Fibroblast of peridontal ligament (primary cell): ENCODE results near the gene WDR55.
A peak's percentile ranks its signal among the peaks of the same experiment; 100 is the strongest.
"Not testable (repeated sequence)": the region's sequence is repeated elsewhere in the genome, so short reads cannot be mapped to it uniquely, and the experiment has no call there.

Source experiments
- DNase-seq: peaks from one replicate; pipeline ENCODE4 v3.0.0-alpha.2; 2010; ENCODE audit errors: extremely low read depth

The WDR55 gene

DNA sequence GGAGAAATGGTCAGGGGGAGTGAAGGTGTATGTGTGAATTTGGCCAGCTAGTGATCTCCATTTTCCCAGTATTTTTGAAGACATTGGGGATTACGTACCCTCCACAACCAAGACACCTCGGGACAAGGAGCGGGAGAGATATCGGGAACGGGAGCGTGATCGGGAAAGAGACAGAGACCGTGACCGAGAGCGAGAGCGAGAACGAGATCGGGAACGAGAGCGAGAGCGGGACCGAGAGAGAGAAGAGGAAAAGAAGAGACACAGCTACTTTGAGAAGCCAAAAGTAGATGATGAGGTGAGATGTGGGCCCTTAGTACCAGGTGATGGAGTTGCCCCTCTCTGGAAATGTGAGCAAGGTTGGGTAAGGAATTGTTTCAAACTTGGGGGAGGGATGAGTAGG lies 5.8 kb upstream of the WDR55 start:
- DNase-seq = no peak

GRCh38 chr5:140660371-140660770 lies 4.3 kb upstream of the WDR55 start:
- DNase-seq = not testable (repeated sequence)

DNA sequence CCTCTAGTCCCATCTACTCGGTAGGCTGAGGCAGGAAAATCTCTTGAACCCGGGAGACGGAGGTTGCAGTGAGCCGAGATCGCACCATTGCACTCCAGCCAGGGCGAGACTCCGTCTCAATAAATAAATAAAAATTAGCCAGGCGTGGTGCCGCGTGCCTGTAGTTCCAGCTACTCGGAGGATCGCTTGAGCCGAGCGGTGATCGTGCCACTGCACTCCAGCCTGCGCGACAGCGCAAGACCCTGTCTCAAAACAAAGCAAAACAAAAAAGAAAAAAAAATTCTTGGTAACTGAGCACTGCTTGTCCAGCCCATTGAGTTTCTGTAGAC lies 710 bp upstream of the WDR55 start:
- DNase-seq = no peak

DNA sequence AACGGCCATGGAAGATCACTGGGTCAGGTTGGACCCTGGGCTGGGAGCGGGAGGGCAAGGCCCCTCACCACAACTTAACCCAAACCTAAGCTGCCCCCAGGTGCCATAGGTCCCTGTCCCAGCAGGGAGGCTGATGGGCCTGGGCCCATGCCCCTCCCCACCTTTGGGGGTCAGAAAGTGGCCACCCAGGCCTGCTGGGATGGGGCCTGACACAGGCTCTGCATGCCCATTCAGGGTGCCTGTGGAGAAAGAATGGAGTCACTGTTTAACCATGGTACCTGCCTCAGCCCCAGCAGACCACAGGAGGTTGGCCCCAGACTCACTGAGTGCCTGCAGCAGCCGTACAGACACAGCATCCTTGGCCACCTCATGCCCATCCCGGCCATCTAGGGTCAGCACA lies 6.3 kb downstream of the WDR55 start:
- DNase-seq = not testable (repeated sequence)

- no peak for DNase-seq
Observed at GRCh38 chr5:140671472-140672125, 6.9 kb downstream of the WDR55 start.

DNA sequence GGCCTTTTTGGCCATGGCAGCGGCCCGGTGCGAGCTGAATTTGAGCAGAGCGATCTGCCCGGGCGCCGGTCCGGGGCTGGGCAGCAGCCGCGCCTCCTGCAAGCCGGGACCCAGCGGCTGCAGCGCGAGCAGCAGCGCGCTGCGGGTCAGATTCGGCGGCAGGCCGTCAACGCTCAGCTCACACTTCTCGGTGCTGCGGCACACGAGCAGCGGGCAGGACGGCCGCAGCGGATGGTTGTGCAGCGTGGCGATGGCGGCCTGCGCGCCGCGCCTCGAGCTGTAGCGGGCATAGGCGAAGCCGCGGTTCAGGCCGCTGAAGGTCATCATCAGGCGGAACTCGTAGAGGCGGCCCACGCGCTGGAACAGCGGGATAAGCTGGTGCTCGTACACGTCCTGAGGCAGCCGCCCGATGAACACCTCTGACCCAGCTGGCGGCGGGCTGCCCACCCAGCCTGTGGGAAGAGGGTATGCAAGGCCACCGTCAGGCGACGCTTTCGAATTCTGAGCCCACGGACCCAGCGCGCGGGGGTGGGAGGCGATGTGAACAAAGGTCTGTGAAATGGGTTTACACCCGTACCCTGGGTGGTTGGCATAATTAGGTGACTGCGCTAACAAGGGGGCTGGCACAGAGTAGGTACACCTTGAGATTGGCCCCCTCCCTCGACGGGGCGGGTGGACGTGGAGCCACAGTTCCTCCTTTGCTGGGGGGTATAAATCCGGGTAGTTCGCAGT lies 7.9 kb downstream of the WDR55 start:
- DNase-seq = no peak

GRCh38 chr5:140673187-140673976 lies 8.7 kb downstream of the WDR55 start, which contains the start of gene DND1:
DND1 (minus strand) TSS chr5:140673576; CDS start chr5:140673542, 34 bp downstream.
- no peak for DNase-seq

GRCh38 chr5:140674211-140674610 lies 9.5 kb downstream of the WDR55 start:
- no peak for DNase-seq

DNA sequence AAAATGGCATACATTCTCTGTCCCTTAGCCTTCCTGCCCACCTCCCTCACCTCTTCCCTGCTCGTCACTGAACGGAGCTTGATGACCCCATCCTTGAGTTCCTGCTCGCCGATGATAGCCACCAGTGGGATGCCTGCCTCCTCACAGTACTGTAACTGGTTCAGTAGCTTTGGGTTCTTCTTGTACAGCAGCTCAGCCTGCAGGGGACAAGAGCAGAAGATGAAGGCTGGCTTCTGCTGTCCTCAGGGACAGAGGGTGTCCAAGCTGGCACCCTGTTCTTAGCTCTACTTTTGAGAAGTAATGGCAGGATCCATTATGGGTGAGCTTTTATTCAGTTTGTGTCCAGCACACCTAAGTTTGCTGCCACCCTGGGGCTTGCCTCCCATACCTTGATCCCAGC lies 9.9 kb downstream of the WDR55 start:
- DNase-seq = no peak

DNA sequence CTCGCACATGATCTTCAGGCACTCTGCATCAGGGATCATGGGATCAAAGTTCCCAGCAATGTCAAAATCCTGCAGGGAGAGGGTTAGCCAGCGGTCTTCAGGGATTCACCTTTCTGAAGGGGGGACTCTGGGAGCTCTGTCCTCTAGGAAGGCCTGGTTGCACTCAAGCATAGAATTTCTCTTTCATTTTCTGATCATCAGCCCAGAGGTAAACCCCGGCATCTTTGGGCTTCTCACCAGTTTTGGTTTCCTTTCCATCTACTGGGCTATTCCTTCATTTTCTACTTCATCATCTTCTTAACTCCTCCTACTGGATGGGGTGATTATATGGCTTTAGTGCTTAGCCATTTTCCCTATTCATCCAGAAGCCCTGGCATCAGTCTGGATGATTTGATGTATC lies 13.2 kb downstream of the WDR55 start:
- no peak for DNase-seq

GRCh38 chr5:140678993-140679392 lies 14.3 kb downstream of the WDR55 start:
- no peak for DNase-seq

DNA sequence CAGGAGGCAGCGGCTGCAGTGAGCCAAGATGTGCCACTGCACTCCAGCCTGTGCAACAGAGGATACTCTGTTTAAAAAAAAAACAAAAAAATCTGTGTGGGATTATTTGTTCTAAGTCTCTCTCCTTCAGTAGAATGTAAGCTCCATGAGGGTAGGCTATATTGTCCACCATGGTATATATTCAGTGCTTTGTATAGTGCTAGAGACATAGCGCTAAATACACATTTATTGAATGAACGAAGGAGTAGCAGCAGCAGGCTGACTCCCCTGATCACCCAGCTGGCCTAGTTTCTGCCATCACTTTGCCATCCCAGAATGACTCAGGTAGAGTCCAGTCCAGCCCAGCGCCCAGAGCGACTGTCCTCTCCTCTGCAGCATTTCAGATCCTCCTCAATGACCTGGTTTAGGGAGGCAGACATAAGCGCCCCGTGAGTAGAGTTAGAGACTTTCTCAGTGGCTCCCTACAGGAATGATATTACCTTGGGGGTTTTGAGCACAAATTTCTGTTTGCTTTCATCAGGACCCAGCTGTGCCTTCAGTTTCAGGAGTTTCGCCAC lies 25.8 kb downstream of the WDR55 start:
- DNase-seq = no peak

DNA sequence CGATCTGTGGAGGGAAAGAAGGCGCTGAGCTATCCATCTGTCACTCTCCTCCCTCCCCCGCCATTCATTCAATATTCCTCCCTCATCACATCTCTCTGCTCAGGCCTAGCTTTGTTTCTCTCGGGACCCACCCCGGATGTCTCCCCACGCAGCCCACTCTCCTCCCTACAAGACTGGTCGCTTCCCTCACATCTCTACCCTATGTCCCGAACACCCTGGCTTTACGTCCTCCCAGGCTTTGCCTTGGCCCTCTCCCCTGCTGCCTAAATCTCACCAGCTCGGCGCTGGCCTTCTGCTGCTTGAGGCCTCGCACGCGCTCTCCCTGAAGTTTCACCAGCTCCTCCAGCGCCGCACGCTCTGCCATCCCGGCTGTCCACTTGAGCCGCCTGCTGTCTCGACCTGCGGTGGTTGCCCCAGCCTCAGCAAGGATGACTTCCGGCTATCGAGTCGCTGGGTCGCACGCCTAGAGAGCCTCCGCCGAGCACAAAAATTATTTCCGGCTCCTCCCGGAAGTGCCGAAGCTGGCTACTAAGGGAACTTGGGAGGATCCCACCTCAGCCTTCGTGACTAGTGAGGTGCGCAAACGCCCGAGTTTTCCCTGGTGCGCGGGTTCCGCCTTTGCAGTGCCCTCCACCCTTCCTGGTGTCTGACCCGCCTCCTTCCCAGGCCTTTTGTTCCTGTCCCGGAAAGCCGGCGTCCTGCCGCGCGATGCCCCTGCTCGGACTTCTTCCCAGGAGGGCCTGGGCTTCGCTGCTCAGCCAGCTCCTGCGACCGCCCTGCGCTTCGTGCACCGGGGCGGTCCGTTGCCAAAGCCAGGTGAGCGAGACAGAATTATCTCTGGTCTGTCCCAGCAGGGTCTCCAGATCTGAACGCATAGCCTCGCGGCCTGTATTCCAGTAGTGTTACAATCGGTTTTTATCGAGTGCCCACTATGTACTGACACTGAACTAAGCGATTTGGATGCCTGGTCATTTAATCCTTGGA lies 26.5 kb downstream of the WDR55 start, which contains the start of the genes HARS1 and HARS2:
HARS1 (minus strand) TSS at position 430 of the 984 bp plus-strand sequence; CDS start at position 364, 66 bp downstream.
HARS2 (plus strand) TSS at position 515 of the 984 bp plus-strand sequence; CDS start at position 709, 194 bp downstream.
- DNase-seq = peak; percentile 94

DNA sequence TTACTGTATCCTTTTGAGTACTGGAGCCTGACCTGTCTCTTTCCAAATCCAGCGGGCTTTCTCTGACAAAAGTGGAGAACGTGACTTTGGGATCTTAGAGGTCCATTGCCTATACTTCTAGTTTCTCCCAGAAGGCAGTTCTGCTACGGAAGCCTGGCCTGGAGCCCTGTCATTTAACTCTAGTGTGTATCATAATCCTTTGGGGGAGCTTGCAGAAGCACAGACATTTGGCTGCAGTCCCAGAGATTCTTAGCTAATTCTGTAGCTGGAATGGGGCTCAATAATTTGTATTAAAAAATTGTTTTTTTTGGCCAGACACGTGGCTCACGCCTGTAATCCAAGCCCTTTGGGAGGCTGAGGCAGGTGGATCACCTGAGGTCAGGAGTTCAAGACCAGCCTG lies 29.6 kb downstream of the WDR55 start:
- no peak for DNase-seq

GRCh38 chr5:140696891-140697492 lies 32.3 kb downstream of the WDR55 start:
- no peak for DNase-seq

GRCh38 chr5:140700177-140701144 lies 35.8 kb downstream of the WDR55 start, which contains the start of gene ZMAT2:
ZMAT2 (plus strand) TSS chr5:140700447; CDS start chr5:140700461, 14 bp downstream.
- peak; percentile 99 for DNase-seq

GRCh38 chr5:140707812-140708211 lies 43.1 kb downstream of the WDR55 start:
- DNase-seq = no peak

DNA sequence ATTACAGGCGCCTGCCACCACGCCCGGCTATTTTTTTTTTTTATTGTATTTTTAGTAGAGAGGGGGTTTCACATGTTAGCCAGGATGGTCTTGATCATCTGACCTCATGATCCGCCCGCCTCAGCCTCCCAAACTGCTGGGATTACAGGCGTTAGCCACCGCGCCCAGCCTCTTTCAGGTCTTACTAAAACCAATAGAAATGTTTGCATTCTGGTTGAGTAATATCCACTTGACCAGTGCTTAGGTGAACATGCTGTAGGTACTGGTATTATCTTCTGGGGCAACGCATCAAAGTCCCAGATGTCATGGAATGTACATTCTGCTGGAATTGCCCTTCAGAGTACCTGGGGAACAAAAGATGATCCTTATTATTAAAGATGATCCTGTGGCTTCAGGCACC lies 44.1 kb downstream of the WDR55 start:
- not testable (repeated sequence) for DNase-seq

DNA sequence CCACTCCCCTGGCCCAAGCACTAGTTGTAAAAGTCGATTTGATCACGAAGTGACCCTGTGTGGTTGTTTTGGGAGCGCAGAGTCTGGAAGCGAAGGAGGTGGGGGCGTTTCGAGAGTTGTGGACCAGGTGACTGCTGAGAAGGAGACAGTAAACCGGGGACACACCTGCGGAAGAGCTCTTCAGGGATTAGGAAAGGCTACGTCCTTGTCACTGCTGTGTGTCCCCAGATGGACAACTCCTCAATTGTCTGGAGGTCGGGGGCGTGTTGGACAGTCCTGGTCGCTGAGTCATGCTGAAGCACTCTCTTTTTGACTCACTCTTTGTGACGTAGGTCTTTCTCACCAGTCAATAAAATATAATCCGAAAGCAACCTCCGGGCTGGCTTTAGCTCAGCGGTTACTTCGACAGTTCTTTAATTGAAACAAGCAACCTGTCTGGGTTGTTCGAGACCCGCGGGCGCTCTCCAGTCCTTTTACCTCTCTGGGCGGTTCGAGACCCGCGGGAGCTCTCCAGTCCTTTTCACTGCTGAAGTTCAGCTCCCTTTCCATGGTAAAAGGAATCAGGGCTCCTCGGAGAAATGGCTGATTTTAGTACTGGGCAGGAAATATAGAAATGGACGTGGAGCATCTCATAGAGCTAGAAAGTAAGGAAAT lies 46.3 kb downstream of the WDR55 start:
- peak; percentile 98 for DNase-seq
